SU-DHL-6 (cell line): ENCODE results near the gene SCAF1.

Experiments used
- H2AFZ ChIP-seq: fragments of 200-600 bp; sonication (generic); 2 replicates; pipeline ENCODE4 v1.6.1; 2014; ENCODE audit warnings: low read depth, mild to moderate bottlenecking, moderate library complexity, mixed read lengths, antibody characterized with exemption, low read length; ENCODE audit not compliant: severe bottlenecking
- H3F3A ChIP-seq: fragments of 200-600 bp; shearing (Covaris generic); 2 replicates; pipeline ENCODE4 v1.6.0; 2016; ENCODE audit warnings: antibody characterized with exemption, mild to moderate bottlenecking; ENCODE audit not compliant: insufficient read depth
- H3K27ac ChIP-seq: fragments of 200-600 bp; sonication (generic); 2 replicates; pipeline ENCODE4 v1.5.1; 2016; ENCODE audit warnings: low read depth, mild to moderate bottlenecking, low read length, moderate library complexity, mixed read lengths
- H3K27me3 ChIP-seq: fragments of 200-600 bp; sonication (generic), shearing (Covaris generic); 2 replicates; pipeline ENCODE4 v1.6.0; 2014; ENCODE audit warnings: mild to moderate bottlenecking, low read length
- H3K36me3 ChIP-seq: fragments of 200-600 bp; sonication (generic); 2 replicates; pipeline ENCODE4 v1.6.1; 2014; ENCODE audit warnings: mild to moderate bottlenecking, low read length, mixed read lengths
- H3K4me2 ChIP-seq: fragments of 300-600, 200-600 bp; shearing (Covaris generic), sonication (generic); 2 replicates; pipeline ENCODE4 v1.6.0; 2014; ENCODE audit warnings: low read length, low read depth, mild to moderate bottlenecking; ENCODE audit not compliant: poor library complexity, severe bottlenecking
- H3K4me3 ChIP-seq: fragments of 200-600 bp; sonication (generic); 2 replicates; pipeline ENCODE4 v1.5.1; 2014; ENCODE audit warnings: antibody characterized with exemption, low read length, mild to moderate bottlenecking, mixed read lengths; ENCODE audit not compliant: insufficient read depth, poor library complexity, severe bottlenecking
- H3K79me2 ChIP-seq: fragments of 200-600 bp; sonication (generic); 2 replicates; pipeline ENCODE4 v1.6.1; 2014; ENCODE audit warnings: mild to moderate bottlenecking, low read length, moderate library complexity; ENCODE audit not compliant: insufficient read depth
- H3K9ac ChIP-seq: fragments of 200-600 bp; sonication (generic); 2 replicates; pipeline ENCODE4 v1.7.0; 2014; ENCODE audit warnings: mild to moderate bottlenecking, low read length
- H3K9me2 ChIP-seq: fragments of 200-600 bp; sonication (generic); replicated peaks from 2 replicates; pipeline ENCODE4 v1.6.1; 2014; ENCODE audit warnings: low read length; ENCODE audit not compliant: insufficient read depth
- H3K9me3 ChIP-seq: fragments of 200-600 bp; sonication (generic); 2 replicates; pipeline ENCODE4 v1.6.1; 2014; ENCODE audit warnings: low read length, mixed read lengths; ENCODE audit not compliant: insufficient read depth
- H4K20me1 ChIP-seq: fragments of 200-600 bp; sonication (generic); 2 replicates; pipeline ENCODE4 v1.6.1; 2014; ENCODE audit warnings: low read depth, mild to moderate bottlenecking, antibody characterized with exemption, low read length, moderate library complexity, mixed read lengths
- EZH2phosphoT487 ChIP-seq: fragments of 200-600 bp; sonication (generic), shearing (Covaris generic); conservative IDR thresholded peaks from 2 replicates; pipeline ENCODE4 v1.6.1; 2018; ENCODE audit warnings: mild to moderate bottlenecking, antibody characterized with exemption, low read length, moderate library complexity, mixed read lengths
- TF ChIP-seq, protein P1 (sequence below): fragments of 200-600 bp; sonication (generic); IDR thresholded peaks from one replicate; pipeline ENCODE4 v1.5.1; 2017; ENCODE audit warnings: antibody characterized with exemption, mild to moderate bottlenecking, low read length, moderate library complexity; ENCODE audit not compliant: insufficient read depth, poor library complexity, severe bottlenecking

SCAF1 gene

DNA sequence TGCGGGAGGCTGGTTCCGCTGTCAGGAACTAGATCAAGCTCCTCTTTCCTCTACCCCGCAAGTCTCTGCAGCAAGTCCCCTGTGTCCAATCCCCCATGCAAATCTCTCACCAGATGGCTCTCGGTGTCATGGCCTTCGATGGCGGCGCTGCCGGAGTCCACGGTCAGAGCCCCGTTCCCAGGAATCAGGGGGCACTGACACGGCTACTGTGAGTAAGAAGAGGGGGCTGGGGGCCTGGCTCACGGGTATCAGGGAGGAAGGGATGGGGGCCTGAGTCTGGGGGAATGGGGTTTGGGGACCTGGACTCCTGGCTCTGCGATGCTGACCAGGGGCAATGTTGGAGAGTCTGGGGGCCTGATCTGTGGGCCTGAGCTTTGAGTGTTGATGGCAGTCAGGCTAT lies 4.0 kb downstream of the SCAF1 start:
- no peaks in the 10 kb centered on the region for H3K9me2 ChIP-seq
- peaks cover 28% of the 10 kb centered on the region for H3K79me2 ChIP-seq
- H3K36me3 ChIP-seq, result no peaks in the 10 kb centered on the region; the same call in 1 of the 2 replicates
- H4K20me1 ChIP-seq, result no peaks in the 10 kb centered on the region
- no peak overlapping the region for H3K4me2 ChIP-seq
- no peak overlapping the region for H3K4me3 ChIP-seq
- H3K9ac ChIP-seq, result no peak overlapping the region
- H3K9me3 ChIP-seq, result no peaks in the 10 kb centered on the region
- TF ChIP-seq EZH2phosphoT487, result no peak
- TF ChIP-seq, protein P1, sequence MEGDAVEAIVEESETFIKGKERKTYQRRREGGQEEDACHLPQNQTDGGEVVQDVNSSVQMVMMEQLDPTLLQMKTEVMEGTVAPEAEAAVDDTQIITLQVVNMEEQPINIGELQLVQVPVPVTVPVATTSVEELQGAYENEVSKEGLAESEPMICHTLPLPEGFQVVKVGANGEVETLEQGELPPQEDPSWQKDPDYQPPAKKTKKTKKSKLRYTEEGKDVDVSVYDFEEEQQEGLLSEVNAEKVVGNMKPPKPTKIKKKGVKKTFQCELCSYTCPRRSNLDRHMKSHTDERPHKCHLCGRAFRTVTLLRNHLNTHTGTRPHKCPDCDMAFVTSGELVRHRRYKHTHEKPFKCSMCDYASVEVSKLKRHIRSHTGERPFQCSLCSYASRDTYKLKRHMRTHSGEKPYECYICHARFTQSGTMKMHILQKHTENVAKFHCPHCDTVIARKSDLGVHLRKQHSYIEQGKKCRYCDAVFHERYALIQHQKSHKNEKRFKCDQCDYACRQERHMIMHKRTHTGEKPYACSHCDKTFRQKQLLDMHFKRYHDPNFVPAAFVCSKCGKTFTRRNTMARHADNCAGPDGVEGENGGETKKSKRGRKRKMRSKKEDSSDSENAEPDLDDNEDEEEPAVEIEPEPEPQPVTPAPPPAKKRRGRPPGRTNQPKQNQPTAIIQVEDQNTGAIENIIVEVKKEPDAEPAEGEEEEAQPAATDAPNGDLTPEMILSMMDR, result no peak
- H2AFZ ChIP-seq, result no peak overlapping the region
- 0 out of 2 replicates have a peak, but pooled peaks cover 8% of the 10 kb centered on the region for H3F3A ChIP-seq
- no peak overlapping the region for H3K27ac ChIP-seq
- H3K27me3 ChIP-seq, result no peaks in the 10 kb centered on the region

DNA sequence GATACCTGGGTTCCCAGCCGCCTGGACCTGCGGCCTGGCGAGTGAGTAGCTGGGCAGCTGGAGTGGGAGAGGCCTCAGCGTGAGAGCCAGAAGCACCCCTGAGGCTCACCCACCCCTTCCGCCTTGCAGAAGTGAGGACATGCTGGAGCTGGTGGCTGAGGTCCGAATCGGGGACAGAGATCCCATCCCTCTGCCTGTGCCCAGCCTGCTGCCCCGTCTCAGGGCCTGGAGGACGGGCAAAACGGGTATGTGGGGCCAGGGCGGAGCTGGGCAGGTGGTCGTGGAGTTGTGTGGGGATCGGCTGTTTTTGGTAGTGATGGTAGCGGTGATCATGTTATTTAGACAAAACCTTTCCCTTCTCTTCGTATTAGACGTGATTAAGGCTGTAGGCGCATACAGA lies 4.6 kb downstream of the SCAF1 start:
- H3K4me3 ChIP-seq, result no peak overlapping the region
- H2AFZ ChIP-seq, result no peak overlapping the region
- H3K27ac ChIP-seq, result no peak overlapping the region
- H3K9me2 ChIP-seq, result no peaks in the 10 kb centered on the region
- no peak overlapping the region for H3K9ac ChIP-seq
- no peak overlapping the region for H3K4me2 ChIP-seq
- no peaks in the 10 kb centered on the region for H3K27me3 ChIP-seq
- no peaks in the 10 kb centered on the region; the same call in 1 of the 2 replicates for H3K36me3 ChIP-seq
- no peaks in the 10 kb centered on the region for H4K20me1 ChIP-seq
- no peaks in the 10 kb centered on the region for H3K9me3 ChIP-seq
- 0 out of 2 replicates have a peak, but pooled peaks cover 3% of the 10 kb centered on the region for H3F3A ChIP-seq
- TF ChIP-seq, protein P1, result no peak
- no peak for TF ChIP-seq EZH2phosphoT487
- peaks cover 28% of the 10 kb centered on the region for H3K79me2 ChIP-seq

DNA sequence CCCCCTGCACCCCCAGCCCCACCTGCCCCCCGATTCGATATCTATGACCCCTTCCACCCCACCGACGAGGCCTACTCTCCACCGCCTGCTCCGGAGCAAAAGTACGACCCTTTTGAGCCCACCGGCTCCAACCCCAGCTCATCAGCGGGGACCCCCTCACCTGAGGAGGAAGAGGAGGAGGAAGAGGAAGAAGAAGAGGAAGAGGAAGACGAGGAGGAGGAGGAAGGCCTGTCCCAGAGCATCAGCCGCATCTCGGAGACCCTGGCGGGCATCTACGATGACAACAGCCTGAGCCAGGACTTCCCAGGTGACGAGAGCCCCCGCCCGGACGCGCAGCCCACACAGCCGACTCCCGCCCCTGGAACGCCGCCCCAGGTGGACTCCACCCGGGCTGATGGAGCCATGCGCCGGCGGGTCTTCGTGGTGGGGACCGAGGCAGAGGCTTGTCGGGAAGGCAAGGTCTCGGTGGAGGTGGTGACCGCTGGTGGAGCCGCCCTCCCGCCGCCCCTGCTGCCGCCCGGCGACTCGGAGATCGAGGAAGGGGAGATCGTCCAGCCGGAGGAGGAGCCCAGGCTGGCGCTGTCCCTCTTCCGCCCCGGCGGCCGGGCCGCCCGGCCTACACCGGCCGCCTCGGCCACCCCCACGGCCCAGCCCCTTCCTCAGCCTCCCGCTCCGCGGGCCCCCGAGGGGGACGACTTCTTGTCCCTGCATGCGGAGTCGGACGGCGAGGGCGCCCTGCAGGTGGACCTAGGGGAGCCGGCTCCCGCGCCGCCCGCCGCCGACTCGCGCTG lies 9.2 kb downstream of the SCAF1 start:
- TF ChIP-seq, protein P1, result no peak
- no peak for TF ChIP-seq EZH2phosphoT487

More for the DNA sequence above, 9.2 kb downstream of the SCAF1 start:
- Histone ChIP-seq H3K79me2 (no peaks in the 10 kb centered on the region), H3K4me3 (no peak overlapping the region), H3K27ac (no peak overlapping the region), H3K9me2 (no peaks in the 10 kb centered on the region), H2AFZ (no peak overlapping the region), H3K9ac (no peak overlapping the region), H3K4me2 (no peak overlapping the region), H3K27me3 (no peaks in the 10 kb centered on the region), H3K9me3 (no peaks in the 10 kb centered on the region), H3K36me3 (no peaks in the 10 kb centered on the region; the same call in 1 of the 2 replicates), H3F3A (no peaks in the 10 kb centered on the region), H4K20me1 (no peaks in the 10 kb centered on the region)
